H9 (cell line): ENCODE data around the gene MRPS30. TPM values are rescaled to one million over a fixed set of nuclear protein-coding genes. Genes with fewer than 3 reads are reported as not detected.
"Not testable (repeated sequence)": the region's sequence is repeated elsewhere in the genome, so short reads cannot be mapped to it uniquely, and the experiment has no call there.

ENCODE experiments used
- DNase-seq: peaks from one replicate; pipeline ENCODE4 v3.0.0-alpha.2; 2017
- H2AFZ ChIP-seq: one replicate; pipeline ENCODE4 v1.6.1; 2013; ENCODE audit warnings: mild to moderate bottlenecking, low read length, control low read depth, moderate library complexity
- H2AK5ac ChIP-seq: 2 replicates; pipeline ENCODE4 v1.6.1; 2013; ENCODE audit warnings: low read length, control low read depth, mixed read lengths; ENCODE audit not compliant: insufficient read length
- H2BK120ac ChIP-seq: one replicate; pipeline ENCODE4 v1.6.1; 2013; ENCODE audit warnings: low read depth, mild to moderate bottlenecking, low read length, control low read depth, inconsistent platforms; ENCODE audit not compliant: poor library complexity, severe bottlenecking
- H2BK12ac ChIP-seq: 2 replicates; pipeline ENCODE4 v1.6.1; 2013; ENCODE audit warnings: low read length, control low read depth, mixed read lengths, low read depth; ENCODE audit not compliant: insufficient read length
- H2BK15ac ChIP-seq: 2 replicates; pipeline ENCODE4 v1.6.1; 2013; ENCODE audit warnings: low read depth, low read length, control low read depth
- H2BK20ac ChIP-seq: one replicate; pipeline ENCODE4 v1.6.1; 2013; ENCODE audit warnings: low read depth, mild to moderate bottlenecking, low read length, control low read depth, inconsistent platforms; ENCODE audit not compliant: poor library complexity, severe bottlenecking
- H2BK5ac ChIP-seq: 2 replicates; pipeline ENCODE4 v1.6.1; 2013; ENCODE audit warnings: low read length, control low read depth, mixed read lengths; ENCODE audit not compliant: insufficient read length
- H3K14ac ChIP-seq: 2 replicates; pipeline ENCODE4 v1.6.1; 2013; ENCODE audit warnings: low read length, control low read depth; ENCODE audit not compliant: insufficient read depth
- H3K18ac ChIP-seq: 2 replicates; pipeline ENCODE4 v1.6.1; 2013; ENCODE audit warnings: low read depth, mild to moderate bottlenecking, mixed read lengths, low read length, control low read depth; ENCODE audit not compliant: insufficient read length
- H3K23ac ChIP-seq: 2 replicates; pipeline ENCODE4 v1.6.1; 2013; ENCODE audit warnings: low read length, control low read depth, mixed read lengths, low read depth; ENCODE audit not compliant: insufficient read length
- H3K23me2 ChIP-seq: 2 replicates; pipeline ENCODE4 v1.6.1; 2013; ENCODE audit warnings: low read depth, mild to moderate bottlenecking, mixed read lengths, low read length, control low read depth; ENCODE audit not compliant: insufficient read length, poor library complexity, severe bottlenecking
- H3K27ac ChIP-seq: 2 replicates; pipeline ENCODE4 v1.5.1; 2013; ENCODE audit warnings: low read length, control low read depth, mixed read lengths, low read depth; ENCODE audit not compliant: insufficient read length
- H3K27me3 ChIP-seq: 2 replicates; pipeline ENCODE4 v1.6.1; 2013; ENCODE audit warnings: low read length, control low read depth, inconsistent platforms; ENCODE audit not compliant: insufficient read depth
- H3K4ac ChIP-seq: 2 replicates; pipeline ENCODE4 v1.6.1; 2013; ENCODE audit warnings: low read depth, mild to moderate bottlenecking, control low read depth, inconsistent platforms, low read length, moderate library complexity
- H3K4me1 ChIP-seq: 2 replicates; pipeline ENCODE4 v1.6.1; 2013; ENCODE audit warnings: low read length, control low read depth, inconsistent platforms; ENCODE audit not compliant: insufficient read depth
- H3K4me2 ChIP-seq: 2 replicates; pipeline ENCODE4 v1.6.1; 2013; ENCODE audit warnings: low read length, control low read depth, mixed read lengths; ENCODE audit not compliant: insufficient read length, insufficient read depth
- H3K56ac ChIP-seq: 2 replicates; pipeline ENCODE4 v1.6.1; 2013; ENCODE audit warnings: low read depth, mild to moderate bottlenecking, mixed read lengths, low read length, control low read depth; ENCODE audit not compliant: insufficient read length
- H3K79me1 ChIP-seq: 2 replicates; pipeline ENCODE4 v1.6.1; 2013; ENCODE audit warnings: low read depth, mild to moderate bottlenecking, moderate library complexity, low read length, control low read depth, inconsistent platforms; ENCODE audit not compliant: insufficient read depth, poor library complexity, severe bottlenecking
- H3K79me2 ChIP-seq: 2 replicates; pipeline ENCODE4 v1.6.1; 2013; ENCODE audit warnings: low read length, control low read depth, inconsistent platforms; ENCODE audit not compliant: insufficient read depth
- H3K9ac ChIP-seq: 2 replicates; pipeline ENCODE4 v1.6.1; 2013; ENCODE audit warnings: low read length, control low read depth, mixed read lengths; ENCODE audit not compliant: insufficient read length; ENCODE audit errors: extremely low read depth
- H3K9me3 ChIP-seq: one replicate; pipeline ENCODE4 v1.6.1; 2013; ENCODE audit warnings: low read depth, low read length, inconsistent platforms; ENCODE audit not compliant: control insufficient read depth
- H3T11ph ChIP-seq: one replicate; pipeline ENCODE4 v1.6.1; 2013; ENCODE audit warnings: mild to moderate bottlenecking, low read length, control low read depth, inconsistent platforms
- H4K20me1 ChIP-seq: one replicate; pipeline ENCODE4 v1.6.1; 2013; ENCODE audit not compliant: control insufficient read depth, insufficient read length, insufficient read depth
- H4K5ac ChIP-seq: 2 replicates; pipeline ENCODE4 v1.6.1; 2013; ENCODE audit warnings: low read depth, mild to moderate bottlenecking, mixed read lengths, low read length, control low read depth; ENCODE audit not compliant: insufficient read length
- H4K8ac ChIP-seq: replicated peaks from 2 replicates; pipeline ENCODE4 v1.6.1; 2013; ENCODE audit warnings: low read length, control low read depth, mixed read lengths, low read depth; ENCODE audit not compliant: insufficient read length
- H4K91ac ChIP-seq: 2 replicates; pipeline ENCODE4 v1.6.1; 2013; ENCODE audit warnings: low read depth, mild to moderate bottlenecking, moderate library complexity, mixed read lengths, low read length, control low read depth; ENCODE audit not compliant: insufficient read length
- H3K27ac Mint-ChIP-seq, 3 experiments: 2 replicates in 2 of 3; 3 replicates in 1 of 3; pipeline ENCODE4 v1.8.0; 2020 to 2021; ENCODE audit warnings: mixed read lengths in 3 of 3, mild to moderate bottlenecking in 1 of 3, moderate library complexity in 1 of 3
- H3K27me3 Mint-ChIP-seq: 2 replicates; pipeline ENCODE4 v1.8.0; 2021; ENCODE audit warnings: low read depth, mild to moderate bottlenecking, moderate library complexity, mixed read lengths
- H3K36me3 Mint-ChIP-seq, 3 experiments: 2 replicates in 2 of 3; 3 replicates in 1 of 3; pipeline ENCODE4 v1.8.0; 2020 to 2021; ENCODE audit warnings: low read depth in 3 of 3, mixed read lengths in 3 of 3; ENCODE audit not compliant: insufficient read depth in 1 of 3
- H3K4me1 Mint-ChIP-seq, 2 experiments: 2 replicates each; pipeline ENCODE4 v1.8.0; 2020; ENCODE audit warnings: mixed read lengths in 2 of 2
- H3K4me3 Mint-ChIP-seq, 2 experiments: 2 replicates in 1 of 2; 3 replicates in 1 of 2; pipeline ENCODE4 v1.8.0; 2020 to 2021; ENCODE audit warnings: mild to moderate bottlenecking in 2 of 2, mixed read lengths in 2 of 2, moderate library complexity in 1 of 2
- H3K9me3 Mint-ChIP-seq, 2 experiments: 2 replicates in 1 of 2; 3 replicates in 1 of 2; pipeline ENCODE4 v1.8.0; 2020; ENCODE audit warnings: mild to moderate bottlenecking in 2 of 2, mixed read lengths in 2 of 2, moderate library complexity in 1 of 2
- whole genome bisulfite sequencing: extraction: QIAGEN DNeasy Blood & Tissue Kit; methylation state at CpG from one replicate; pipeline ENCODE4 v1.1.7; 2013; ENCODE audit warnings: missing lambda C conversion rate, low lambda C conversion rate, mixed read lengths; ENCODE audit not compliant: insufficient read length; ENCODE audit errors: extremely low coverage; 5-methylcytosine and 5-hydroxymethylcytosine counted together
- total RNA-seq: library from RNA; stranded (reverse); gene quantifications from 2 replicates; pipeline ENCODE4 v1.2.1, GENCODE V29; 2021

The MRPS30 gene
- total RNA-seq, 1 experiment from 2014 or later, result 76.3 TPM

GRCh38 chr5:44792031-44792673 lies 16.6 kb upstream of the MRPS30 start:
- not testable (repeated sequence) for H3K27ac ChIP-seq, H3K56ac ChIP-seq, H3K9ac ChIP-seq, H3K27me3 Mint-ChIP-seq, H3K23ac ChIP-seq, H3K4me1 ChIP-seq, H3K4ac ChIP-seq, H2BK15ac ChIP-seq, H2BK12ac ChIP-seq, H2BK20ac ChIP-seq, H3K79me2 ChIP-seq, H4K91ac ChIP-seq, H2AFZ ChIP-seq, H4K5ac ChIP-seq, H3K4me3 Mint-ChIP-seq, H2BK5ac ChIP-seq, H3K4me2 ChIP-seq, H3K4me1 Mint-ChIP-seq, H2AK5ac ChIP-seq, H3K27ac Mint-ChIP-seq, H3K14ac ChIP-seq, H3K27me3 ChIP-seq, H4K20me1 ChIP-seq, H3T11ph ChIP-seq, H3K18ac ChIP-seq, DNase-seq, H3K23me2 ChIP-seq, H3K79me1 ChIP-seq, H2BK120ac ChIP-seq, H4K8ac ChIP-seq
- Mint-ChIP-seq H3K9me3 (peaks cover 67 to 75% of the 10 kb centered on the region in 2 experiments), H3K36me3 (peaks cover 38 to 82% (median 66%) of the 10 kb centered on the region in 3 experiments)
- no CpG with 5 or more reads among the region's 8 CpGs for WGBS
- peaks cover 19% of the 10 kb centered on the region for H3K9me3 ChIP-seq
